ENCODE results near the gene ZSCAN1.

Gene ZSCAN1

GRCh38 chr19:58014141-58014540 is 19.7 kb upstream of the ZSCAN1 start:
- Histone ChIP-seq H3K9me3 (ENCODE audit: low read length) (peaks cover 4% of the 10 kb centered on the region), H3K9ac (ENCODE audit: low read length) (no peak overlapping the region), H3K4me1 (ENCODE audit: insufficient read depth, low read length) (no peaks in the 10 kb centered on the region), H3K27ac (ENCODE audit: low read depth, low read length) (no peak overlapping the region), H3K4me3 (ENCODE audit: low read depth in 1 of 2, low read length in 2 of 2) (no peak overlapping the region), H3K36me3 (ENCODE audit: insufficient read depth, low read length) (no peaks in the 10 kb centered on the region), H3K27me3 (ENCODE audit: control insufficient read depth in 1 of 2, insufficient read depth in 2 of 2, low read length in 2 of 2) (no peaks in the 10 kb centered on the region)

GRCh38 chr19:58020129-58020528 is 13.7 kb upstream of the ZSCAN1 start:
- Histone ChIP-seq H3K27me3 (ENCODE audit: control insufficient read depth in 1 of 2, insufficient read depth in 2 of 2, low read length in 2 of 2) (no peaks in the 10 kb centered on the region), H3K4me1 (ENCODE audit: insufficient read depth, low read length) (no peaks in the 10 kb centered on the region), H3K4me3 (ENCODE audit: low read depth in 1 of 2, low read length in 2 of 2) (no peak overlapping the region), H3K27ac (ENCODE audit: low read depth, low read length) (no peak overlapping the region), H3K36me3 (ENCODE audit: insufficient read depth, low read length) (no peaks in the 10 kb centered on the region), H3K9ac (ENCODE audit: low read length) (no peak overlapping the region), H3K9me3 (ENCODE audit: low read length) (no peaks in the 10 kb centered on the region)

- H3K4me3 ChIP-seq (ENCODE audit: low read depth in 1 of 2, low read length in 2 of 2), result no peak overlapping the region
- no peak overlapping the region for H3K9ac ChIP-seq (ENCODE audit: low read length)
- no peaks in the 10 kb centered on the region for H3K9me3 ChIP-seq (ENCODE audit: low read length)
Measured at GRCh38 chr19:58021541-58022282, 12.1 kb upstream of the ZSCAN1 start.

GRCh38 chr19:58022283-58022660 is 11.6 kb upstream of the ZSCAN1 start:
- H3K4me3 ChIP-seq (ENCODE audit: low read depth in 1 of 2, low read length in 2 of 2), result no peak overlapping the region
- H3K36me3 ChIP-seq (ENCODE audit: insufficient read depth, low read length), result no peaks in the 10 kb centered on the region
- no peaks in the 10 kb centered on the region for H3K27me3 ChIP-seq (ENCODE audit: control insufficient read depth in 1 of 2, insufficient read depth in 2 of 2, low read length in 2 of 2)
- H3K9ac ChIP-seq (ENCODE audit: low read length), result no peak overlapping the region
- H3K9me3 ChIP-seq (ENCODE audit: low read length), result no peaks in the 10 kb centered on the region
- H3K27ac ChIP-seq (ENCODE audit: low read depth, low read length), result no peak overlapping the region
- H3K4me1 ChIP-seq (ENCODE audit: insufficient read depth, low read length), result no peaks in the 10 kb centered on the region

More at GRCh38 chr19:58021541-58022282, 12.1 kb upstream of the ZSCAN1 start:
- no peaks in the 10 kb centered on the region for H3K4me1 ChIP-seq (ENCODE audit: insufficient read depth, low read length)
- no peaks in the 10 kb centered on the region for H3K27me3 ChIP-seq (ENCODE audit: control insufficient read depth in 1 of 2, insufficient read depth in 2 of 2, low read length in 2 of 2)
- no peak overlapping the region for H3K27ac ChIP-seq (ENCODE audit: low read depth, low read length)
- H3K36me3 ChIP-seq (ENCODE audit: insufficient read depth, low read length), result no peaks in the 10 kb centered on the region

- Histone ChIP-seq H3K9me3 (ENCODE audit: low read length) (no peaks in the 10 kb centered on the region), H3K9ac (ENCODE audit: low read length) (no peak overlapping the region), H3K27me3 (ENCODE audit: control insufficient read depth in 1 of 2, insufficient read depth in 2 of 2, low read length in 2 of 2) (no peaks in the 10 kb centered on the region), H3K4me3 (ENCODE audit: low read depth in 1 of 2, low read length in 2 of 2) (no peak overlapping the region), H3K27ac (ENCODE audit: low read depth, low read length) (no peak overlapping the region), H3K4me1 (ENCODE audit: insufficient read depth, low read length) (no peaks in the 10 kb centered on the region), H3K36me3 (ENCODE audit: insufficient read depth, low read length) (no peaks in the 10 kb centered on the region)
Measured at GRCh38 chr19:58024661-58025060, 9.2 kb upstream of the ZSCAN1 start.

GRCh38 chr19:58034477-58034793 is 610 bp downstream of the ZSCAN1 start:
- no peak overlapping the region for H3K27ac ChIP-seq (ENCODE audit: low read depth, low read length)
- H3K4me1 ChIP-seq (ENCODE audit: insufficient read depth, low read length), result no peaks in the 10 kb centered on the region
- no peak overlapping the region for H3K9ac ChIP-seq (ENCODE audit: low read length)
- no peak overlapping the region for H3K4me3 ChIP-seq (ENCODE audit: low read depth in 1 of 2, low read length in 2 of 2)
- peaks cover 0 to 12% of the 10 kb centered on the region in 2 donors for H3K27me3 ChIP-seq (ENCODE audit: control insufficient read depth in 1 of 2, insufficient read depth in 2 of 2, low read length in 2 of 2)
- H3K9me3 ChIP-seq (ENCODE audit: low read length), result no peaks in the 10 kb centered on the region
- no peaks in the 10 kb centered on the region for H3K36me3 ChIP-seq (ENCODE audit: insufficient read depth, low read length)

GRCh38 chr19:58035863-58036262 is 2.0 kb downstream of the ZSCAN1 start:
- no peaks in the 10 kb centered on the region for H3K9me3 ChIP-seq (ENCODE audit: low read length)
- no peak overlapping the region for H3K4me3 ChIP-seq (ENCODE audit: low read depth in 1 of 2, low read length in 2 of 2)
- H3K27ac ChIP-seq (ENCODE audit: low read depth, low read length), result no peak overlapping the region
- no peaks in the 10 kb centered on the region for H3K36me3 ChIP-seq (ENCODE audit: insufficient read depth, low read length)
- H3K9ac ChIP-seq (ENCODE audit: low read length), result no peak overlapping the region
- H3K4me1 ChIP-seq (ENCODE audit: insufficient read depth, low read length), result no peaks in the 10 kb centered on the region
- peaks cover 0 to 12% of the 10 kb centered on the region in 2 donors for H3K27me3 ChIP-seq (ENCODE audit: control insufficient read depth in 1 of 2, insufficient read depth in 2 of 2, low read length in 2 of 2)

- H3K36me3 ChIP-seq (ENCODE audit: insufficient read depth, low read length), result no peaks in the 10 kb centered on the region
- no peak overlapping the region for H3K9ac ChIP-seq (ENCODE audit: low read length)
- peaks cover 0 to 10% of the 10 kb centered on the region in 2 donors for H3K27me3 ChIP-seq (ENCODE audit: control insufficient read depth in 1 of 2, insufficient read depth in 2 of 2, low read length in 2 of 2)
- no peak overlapping the region for H3K4me3 ChIP-seq (ENCODE audit: low read depth in 1 of 2, low read length in 2 of 2)
- no peak overlapping the region for H3K27ac ChIP-seq (ENCODE audit: low read depth, low read length)
- no peaks in the 10 kb centered on the region for H3K4me1 ChIP-seq (ENCODE audit: insufficient read depth, low read length)
- no peaks in the 10 kb centered on the region for H3K9me3 ChIP-seq (ENCODE audit: low read length)
Measured at GRCh38 chr19:58037927-58038687, 4.3 kb downstream of the ZSCAN1 start.

- no peaks in the 10 kb centered on the region for H3K4me1 ChIP-seq (ENCODE audit: insufficient read depth, low read length)
- H3K4me3 ChIP-seq (ENCODE audit: low read depth in 1 of 2, low read length in 2 of 2), result no peak overlapping the region
- H3K27ac ChIP-seq (ENCODE audit: low read depth, low read length), result no peak overlapping the region
- H3K9ac ChIP-seq (ENCODE audit: low read length), result no peak overlapping the region
- no peaks in the 10 kb centered on the region for H3K36me3 ChIP-seq (ENCODE audit: insufficient read depth, low read length)
- H3K27me3 ChIP-seq (ENCODE audit: control insufficient read depth in 1 of 2, insufficient read depth in 2 of 2, low read length in 2 of 2), result peaks cover 0 to 4% of the 10 kb centered on the region in 2 donors
- no peaks in the 10 kb centered on the region for H3K9me3 ChIP-seq (ENCODE audit: low read length)
Measured at GRCh38 chr19:58038688-58039204, 4.9 kb downstream of the ZSCAN1 start.

GRCh38 chr19:58040751-58041525 is 7.1 kb downstream of the ZSCAN1 start:
- Histone ChIP-seq H3K4me1 (ENCODE audit: insufficient read depth, low read length) (no peaks in the 10 kb centered on the region), H3K4me3 (ENCODE audit: low read depth in 1 of 2, low read length in 2 of 2) (no peak overlapping the region), H3K9me3 (ENCODE audit: low read length) (peaks cover 6% of the 10 kb centered on the region), H3K27me3 (ENCODE audit: control insufficient read depth in 1 of 2, insufficient read depth in 2 of 2, low read length in 2 of 2) (no peaks in the 10 kb centered on the region), H3K9ac (ENCODE audit: low read length) (no peak overlapping the region), H3K27ac (ENCODE audit: low read depth, low read length) (no peak overlapping the region), H3K36me3 (ENCODE audit: insufficient read depth, low read length) (no peaks in the 10 kb centered on the region)

All from muscle layer of colon (tissue), 2 donors.